ENCODE results near the gene VCP.
A peak's percentile ranks its signal among the peaks of the same experiment; 100 is the strongest.
"Not testable (repeated sequence)": the region's sequence is repeated elsewhere in the genome, so short reads cannot be mapped to it uniquely, and the experiment has no call there.

VCP gene

DNA sequence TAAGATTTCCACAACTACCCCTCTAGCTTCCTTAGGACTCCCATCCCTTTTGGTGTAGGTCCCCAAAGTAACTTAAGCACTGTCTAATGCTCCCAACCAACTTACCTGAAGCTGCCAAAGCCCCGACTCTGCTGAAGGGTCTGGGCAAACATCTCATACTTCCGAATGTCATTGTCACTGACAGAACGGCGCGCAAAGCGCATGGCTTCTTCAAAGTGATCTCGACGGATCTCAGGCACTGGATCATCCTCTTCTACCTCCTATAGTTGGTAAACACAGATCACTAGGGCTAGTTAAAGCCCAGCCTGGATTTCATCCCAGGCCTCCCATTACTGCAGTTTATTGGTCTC lies 15.2 kb downstream of the VCP start:
- DNase-seq: no peak

DNA sequence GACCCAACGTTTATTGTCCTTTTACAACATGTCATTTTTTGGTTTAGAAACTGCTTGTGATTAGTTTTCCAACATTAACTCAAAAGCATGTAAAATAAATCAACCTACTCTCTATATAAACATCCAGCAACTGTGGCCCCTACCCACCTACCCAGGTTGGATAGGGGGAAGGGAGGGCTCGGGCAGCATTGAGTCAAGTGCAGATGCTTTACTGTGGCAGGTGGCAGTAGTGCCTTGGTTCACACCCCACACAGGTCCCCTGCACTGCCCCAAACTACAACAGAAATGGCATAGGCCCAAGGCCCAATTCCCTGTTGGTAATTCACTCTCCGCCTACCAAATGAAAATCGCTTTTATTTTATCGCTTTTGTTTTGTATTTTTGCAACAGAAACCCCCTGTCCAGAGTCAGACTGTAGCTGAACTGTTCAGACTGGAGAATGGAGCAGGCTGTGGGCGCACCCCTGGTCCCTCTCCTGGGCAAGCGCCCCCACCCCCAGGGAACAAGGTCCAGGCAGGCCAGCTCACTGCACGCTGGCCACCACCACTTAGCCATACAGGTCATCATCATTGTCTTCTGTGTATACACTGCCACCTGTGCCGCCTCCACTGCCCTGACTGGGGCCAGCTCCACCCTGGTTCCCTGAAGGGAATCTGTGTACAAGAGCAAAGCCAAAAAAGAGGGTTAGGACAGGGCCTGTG lies 15.7 kb downstream of the VCP start:
- no peak for DNase-seq

DNA sequence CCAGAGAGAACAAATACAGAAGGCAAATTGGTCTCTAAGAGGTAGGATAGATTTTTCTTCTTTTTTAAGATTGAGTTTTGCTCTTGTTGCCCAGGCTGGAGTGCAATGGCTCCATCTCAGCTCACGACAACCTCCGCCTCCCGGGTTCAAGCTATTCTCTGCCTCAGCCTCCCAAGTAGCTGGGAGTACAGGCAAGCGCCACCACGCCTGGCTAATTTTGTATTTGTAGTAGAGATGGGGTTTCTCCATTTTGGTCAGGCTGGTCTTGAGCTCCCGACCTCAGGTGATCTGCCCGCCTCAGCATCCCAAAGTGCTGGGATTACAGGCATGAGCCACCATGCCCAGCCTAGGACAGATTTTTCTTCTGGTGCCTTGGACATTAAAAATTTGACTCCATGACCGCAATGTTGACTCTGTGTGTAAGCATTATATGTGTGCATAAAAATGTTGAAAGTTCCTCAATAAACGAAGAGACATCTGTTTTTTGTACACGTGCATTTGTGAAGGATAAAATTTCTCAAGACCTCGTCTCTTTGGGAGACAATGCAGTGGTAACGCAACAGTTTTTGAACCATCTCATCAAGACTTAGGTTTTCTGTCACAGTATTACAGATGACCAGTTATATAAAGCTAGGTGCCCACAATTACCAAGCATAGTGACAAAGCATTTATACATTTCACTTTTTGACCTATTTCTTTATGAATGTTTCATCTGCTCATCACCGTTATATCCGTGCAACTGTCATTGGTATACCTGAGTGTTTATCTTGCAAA lies 17.4 kb downstream of the VCP start:
- DNase-seq: no peak

DNA sequence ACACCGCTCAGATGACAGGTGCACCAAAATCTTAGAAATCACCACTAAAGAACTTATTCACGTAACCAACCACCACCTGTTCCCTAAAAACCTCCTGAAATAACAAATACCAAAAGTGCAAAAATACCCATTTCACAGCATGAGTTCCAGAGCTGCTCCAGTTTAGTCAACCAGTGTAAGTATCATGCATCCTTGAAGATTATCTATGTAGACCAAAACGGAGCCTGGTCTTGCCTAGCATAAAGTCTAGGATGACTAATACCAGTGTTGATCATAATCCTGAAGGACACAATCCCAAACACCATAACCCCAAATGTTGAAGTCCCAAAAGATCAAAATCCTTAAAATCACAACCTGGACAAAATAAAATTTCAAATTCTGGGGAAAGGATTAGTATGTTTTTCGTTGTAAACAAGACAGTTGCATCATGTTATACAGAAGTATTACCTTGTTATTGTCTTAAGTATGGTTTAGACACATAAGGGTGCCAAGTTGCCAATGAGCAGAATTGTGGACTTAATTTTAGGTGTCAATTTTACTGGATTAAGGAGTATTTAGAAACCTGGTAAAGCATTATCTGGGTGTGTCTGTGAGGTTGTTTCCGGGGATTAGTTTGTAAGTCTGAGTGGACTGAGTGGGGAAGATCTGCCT lies 18.1 kb downstream of the VCP start:
- DNase-seq: no peak

DNA sequence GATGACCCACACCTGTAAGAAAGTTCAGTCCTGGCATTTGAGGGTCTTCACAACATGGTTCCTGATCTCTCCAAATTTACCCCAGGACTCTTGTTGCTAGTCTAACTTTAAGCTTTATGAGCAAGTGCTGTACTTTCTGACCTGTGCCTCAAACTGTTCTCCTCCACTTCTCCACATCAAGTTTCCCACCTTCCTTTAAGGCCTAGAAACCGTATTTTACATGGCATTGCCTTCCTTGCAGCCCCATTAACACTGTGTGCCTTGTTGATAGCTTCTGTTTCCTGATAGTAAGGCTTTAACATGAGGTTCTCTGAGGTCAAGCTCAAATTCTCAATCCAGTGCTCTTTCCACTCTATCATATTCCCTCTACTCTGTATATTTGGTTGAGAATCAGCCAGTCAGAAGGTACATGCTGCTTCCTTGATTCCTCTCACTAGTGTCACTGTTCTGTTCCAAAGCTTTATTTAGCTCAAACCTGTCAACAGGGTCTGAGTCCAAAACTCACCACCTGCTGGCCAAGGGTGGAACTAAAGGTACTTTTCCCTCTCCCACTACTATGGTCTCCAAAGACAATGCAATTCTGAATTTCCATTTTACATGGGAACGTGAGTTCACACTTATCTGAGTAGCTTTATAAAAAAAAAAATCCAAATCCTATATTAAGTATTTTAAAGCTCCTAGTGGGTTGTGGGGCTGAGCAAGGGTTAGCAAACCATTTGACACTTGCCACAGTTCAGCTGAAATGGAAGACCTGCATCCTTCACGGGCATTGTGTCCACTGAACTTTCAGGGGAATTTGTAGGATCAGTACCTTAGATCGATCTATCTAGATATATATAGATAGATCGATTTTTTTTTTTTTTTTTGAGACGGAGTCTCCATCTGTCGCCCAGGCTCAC lies 21.1 kb downstream of the VCP start:
- DNase-seq: peak; percentile 56

DNA sequence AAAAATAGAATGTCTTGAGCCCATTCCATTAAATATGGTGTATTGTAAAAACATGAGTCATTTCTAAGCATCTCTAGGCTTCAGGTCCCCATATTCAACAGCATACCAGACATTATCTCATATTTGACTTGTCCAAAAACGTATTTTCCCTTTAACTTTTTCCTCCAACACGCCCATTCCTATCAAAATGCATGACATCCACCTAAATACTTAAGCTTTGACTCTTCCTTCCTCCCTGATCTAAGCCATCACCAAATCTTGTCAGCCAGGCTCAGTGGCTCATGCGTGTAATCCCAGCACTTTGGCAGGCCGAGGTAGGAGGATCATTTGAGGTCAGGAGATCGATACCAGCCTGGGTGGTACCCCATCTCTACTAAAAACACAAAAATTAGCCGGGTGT lies 23.9 kb downstream of the VCP start:
- no peak for DNase-seq

DNA sequence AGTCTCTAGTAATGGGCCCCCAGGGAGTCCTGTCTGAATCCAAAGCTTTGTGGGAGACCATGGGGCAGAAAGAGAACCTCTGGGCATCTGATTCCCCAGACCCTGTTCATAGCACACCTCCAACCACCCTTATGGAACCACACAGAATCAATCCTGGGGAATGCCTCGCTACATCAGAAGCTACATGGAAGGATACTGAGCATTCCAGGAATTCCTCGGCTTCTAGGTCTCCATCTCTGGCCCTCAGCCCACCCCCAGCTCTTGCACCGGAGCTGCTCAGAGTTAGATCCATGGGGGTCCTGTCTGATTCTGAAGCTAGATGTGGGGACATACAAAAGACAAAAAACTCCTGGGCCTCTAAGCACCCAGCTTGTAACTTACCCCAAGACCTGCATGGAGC lies 28.4 kb downstream of the VCP start:
- DNase-seq: no peak

DNA sequence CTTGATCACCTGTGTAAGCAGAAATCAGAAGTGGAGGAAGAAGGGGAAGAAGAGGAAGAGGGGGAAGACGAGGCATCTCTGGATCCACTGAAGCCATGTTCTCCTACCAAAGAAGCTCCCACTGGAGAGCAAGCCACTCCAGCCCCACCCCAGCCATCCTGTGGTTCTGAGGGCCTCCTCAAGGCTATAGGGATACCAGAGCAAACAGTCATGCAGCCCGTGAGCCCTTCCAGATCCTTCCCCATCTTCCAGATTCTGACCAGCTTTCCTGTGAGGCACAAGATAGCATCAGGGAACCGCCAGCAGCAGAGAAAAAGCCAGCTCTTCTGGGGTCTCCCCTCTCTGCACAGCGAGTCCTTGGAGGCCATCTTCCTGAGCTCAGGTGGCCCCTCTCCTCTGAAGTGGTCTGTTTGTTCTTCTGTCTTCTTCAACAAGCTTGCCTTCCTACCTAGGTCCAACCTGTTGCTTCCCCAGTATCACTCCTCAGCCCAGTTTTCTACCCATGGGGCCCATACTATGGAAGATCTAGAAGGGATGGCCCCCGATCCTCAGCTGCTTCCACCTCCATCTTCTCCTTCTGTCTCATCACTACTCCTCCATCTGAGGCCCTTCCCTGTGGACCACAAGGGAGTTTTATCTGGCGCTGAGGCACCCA lies 29.4 kb downstream of the VCP start:
- DNase-seq: no peak

DNA sequence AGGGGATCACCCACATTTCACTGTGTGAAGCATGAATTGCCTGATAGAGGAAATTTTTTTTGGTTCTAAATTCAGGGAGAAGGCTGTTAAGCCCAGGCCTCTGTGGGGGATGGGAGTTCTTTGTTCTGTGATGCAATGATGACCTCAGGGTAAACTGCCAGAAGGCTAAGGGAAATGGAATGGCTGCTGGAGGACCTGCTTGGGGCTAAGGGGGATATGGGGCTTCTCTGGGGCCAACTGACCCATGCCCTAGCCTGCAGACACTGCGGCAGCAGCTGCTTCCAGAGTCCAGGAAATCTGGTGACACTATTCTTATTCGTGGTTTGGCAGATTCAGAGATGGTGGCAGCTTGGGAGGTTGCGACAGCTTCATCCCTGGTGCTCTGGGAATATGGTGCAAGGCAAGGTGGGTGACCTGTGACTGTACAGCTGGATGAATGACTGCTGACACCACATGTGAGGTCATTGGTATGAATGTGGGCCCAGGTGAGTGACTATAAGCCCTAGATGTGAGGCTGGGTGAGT lies 30.3 kb downstream of the VCP start:
- no peak for DNase-seq

DNA sequence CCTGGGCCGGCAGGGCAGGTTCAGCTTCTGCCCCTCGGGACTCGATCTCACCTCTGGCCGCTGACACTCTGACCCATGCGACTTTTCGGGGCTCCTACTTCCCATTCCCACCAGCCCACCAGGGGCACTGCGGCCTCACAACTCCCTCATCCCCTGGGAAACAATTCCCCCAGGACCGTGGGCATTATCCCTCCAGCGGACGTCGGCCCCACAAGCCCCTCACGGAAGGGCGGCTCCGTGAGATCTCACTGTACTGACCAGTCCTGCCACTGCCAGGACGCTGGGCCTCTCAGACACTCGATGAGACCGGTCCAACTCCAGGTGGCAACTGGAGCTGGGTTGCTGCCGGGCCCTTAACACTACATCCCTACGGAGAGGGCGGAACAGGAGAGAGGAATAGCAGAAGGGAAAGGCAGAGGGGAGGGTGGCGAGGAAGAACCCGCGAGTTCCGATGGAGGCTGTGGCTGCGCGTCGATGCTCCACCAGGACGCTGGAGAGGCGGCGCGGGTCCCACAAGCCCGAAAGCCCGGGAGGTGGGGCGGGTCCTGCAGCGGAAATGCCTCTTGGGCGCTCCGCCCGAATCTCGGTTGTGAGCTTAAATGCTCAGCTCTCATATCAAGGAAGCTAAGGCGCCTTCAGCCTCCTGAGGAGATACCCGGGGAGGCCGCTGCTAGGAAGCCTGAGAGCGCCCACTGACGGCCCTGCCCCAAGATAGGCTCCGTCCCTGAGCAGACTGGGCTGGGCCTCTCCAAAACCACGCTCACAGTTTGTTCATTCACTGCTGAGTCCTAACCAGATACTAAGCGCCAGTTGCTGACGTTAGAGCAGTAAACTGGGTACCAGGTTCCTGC lies 36.3 kb downstream of the VCP start:
- peak; percentile 38 for DNase-seq

DNA sequence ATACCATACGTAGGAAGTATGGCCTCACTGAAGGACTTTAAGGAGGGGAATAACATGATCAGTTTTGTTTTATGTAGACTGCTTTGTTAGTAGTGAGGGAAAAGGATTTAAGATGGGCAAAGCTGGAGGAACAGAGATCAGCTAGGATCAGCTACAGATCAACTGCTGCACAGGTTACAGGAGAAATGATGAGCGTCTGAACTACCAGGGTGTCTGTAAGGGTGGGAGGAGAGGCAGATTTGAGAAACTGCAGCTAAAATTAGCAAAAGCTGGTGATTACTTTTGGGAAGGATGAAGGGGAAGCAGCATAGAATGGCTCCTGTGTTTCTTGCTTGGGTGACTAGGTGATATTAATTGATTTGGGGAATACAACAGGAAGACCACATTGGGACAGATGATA lies 39.3 kb downstream of the VCP start:
- DNase-seq: no peak

DNA sequence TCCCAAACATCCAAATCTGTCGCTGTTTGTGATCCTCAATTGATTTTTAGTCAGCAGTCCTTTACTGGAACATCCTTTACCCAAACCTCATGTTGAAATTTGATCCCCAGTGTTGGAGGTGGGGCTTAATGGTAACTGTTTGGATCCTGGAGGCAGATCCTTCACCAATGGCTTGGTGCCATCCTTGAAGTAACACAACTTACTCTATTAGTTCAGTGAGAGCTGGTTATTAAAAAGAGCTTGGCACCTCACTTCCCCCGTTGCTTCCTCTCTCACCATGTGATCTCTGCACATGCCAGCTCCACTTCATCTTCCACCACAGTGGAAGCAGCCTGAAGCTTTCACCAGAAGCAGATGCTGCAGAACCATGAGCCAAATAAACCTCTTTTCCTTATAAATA lies 42.6 kb downstream of the VCP start:
- no peak for DNase-seq

DNA sequence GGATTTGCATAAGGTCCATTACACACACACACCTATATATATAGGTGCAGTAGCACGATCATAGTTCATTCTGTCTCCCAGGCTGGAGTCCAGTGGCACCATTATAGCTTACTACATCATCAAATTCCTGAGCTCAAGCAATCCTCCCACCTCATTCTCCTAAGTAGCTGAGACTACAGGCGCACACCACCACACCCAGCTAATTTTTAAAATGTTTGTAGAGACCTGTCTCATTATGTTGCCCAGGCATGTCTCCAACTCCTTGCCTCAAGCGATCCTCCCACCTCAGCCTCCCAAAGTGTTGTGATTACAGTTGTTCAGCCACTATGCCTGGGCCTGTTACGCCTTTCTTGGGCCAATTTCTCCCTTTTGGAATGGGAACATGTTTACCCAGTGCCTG lies 43.2 kb downstream of the VCP start:
- DNase-seq: no peak

DNA sequence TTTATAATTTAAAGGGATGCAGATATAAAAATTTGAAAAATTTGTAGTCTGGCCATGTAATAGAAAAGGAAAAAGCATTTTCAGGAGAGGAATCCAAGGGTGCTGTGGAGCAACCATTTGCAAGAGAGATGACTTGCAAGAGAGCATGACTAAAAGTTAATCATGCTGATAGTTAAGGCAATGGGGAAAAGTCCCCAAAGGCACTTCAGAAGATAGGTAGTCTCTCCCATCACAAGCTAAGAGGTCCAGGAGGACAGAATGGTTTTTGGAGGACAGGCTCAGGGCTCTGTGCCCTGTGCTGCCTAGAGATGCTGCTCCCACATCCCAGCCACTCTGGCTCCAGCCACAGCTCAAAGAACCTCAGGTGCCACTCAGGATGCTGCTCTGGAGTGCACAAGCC lies 44.1 kb downstream of the VCP start:
- DNase-seq: no peak

DNA sequence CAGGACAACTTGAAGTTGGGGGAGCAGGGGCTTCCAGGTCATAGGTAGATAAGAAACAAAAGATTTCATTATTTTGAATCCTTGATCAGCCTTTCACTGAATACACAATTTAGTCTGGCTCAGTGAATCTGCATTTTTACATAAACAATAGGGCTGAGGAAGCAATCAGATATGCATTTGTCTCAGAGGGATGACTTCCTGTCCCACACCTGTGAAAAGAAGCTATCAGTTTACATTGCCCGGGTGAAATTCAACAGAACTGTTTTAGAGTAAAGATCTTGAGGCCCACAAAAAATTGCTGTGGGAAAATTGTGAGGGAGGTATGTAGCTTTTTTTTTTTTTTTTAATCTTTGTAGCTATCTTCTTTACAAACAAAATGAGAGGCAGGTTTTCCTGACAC lies 44.6 kb downstream of the VCP start:
- no peak for DNase-seq

DNA sequence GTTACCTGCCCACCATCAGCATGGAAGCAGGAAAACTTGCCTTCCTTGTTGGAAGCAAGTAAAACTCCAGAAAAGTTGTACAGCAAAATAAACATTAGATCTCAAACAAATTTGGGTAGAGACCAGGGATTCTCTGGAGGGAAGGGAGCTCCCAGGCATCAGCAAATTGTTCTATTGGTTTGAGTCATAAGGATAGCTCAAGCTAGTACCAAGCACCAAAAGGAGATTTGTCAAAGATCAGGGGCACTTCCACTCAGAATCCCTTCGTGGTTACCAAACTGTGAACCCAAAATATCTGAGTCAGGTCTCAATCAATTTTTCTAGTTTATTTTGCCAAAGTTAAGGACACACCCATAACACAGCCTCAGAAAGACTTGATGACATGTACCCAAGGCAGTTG lies 45.1 kb downstream of the VCP start:
- DNase-seq: no peak

DNA sequence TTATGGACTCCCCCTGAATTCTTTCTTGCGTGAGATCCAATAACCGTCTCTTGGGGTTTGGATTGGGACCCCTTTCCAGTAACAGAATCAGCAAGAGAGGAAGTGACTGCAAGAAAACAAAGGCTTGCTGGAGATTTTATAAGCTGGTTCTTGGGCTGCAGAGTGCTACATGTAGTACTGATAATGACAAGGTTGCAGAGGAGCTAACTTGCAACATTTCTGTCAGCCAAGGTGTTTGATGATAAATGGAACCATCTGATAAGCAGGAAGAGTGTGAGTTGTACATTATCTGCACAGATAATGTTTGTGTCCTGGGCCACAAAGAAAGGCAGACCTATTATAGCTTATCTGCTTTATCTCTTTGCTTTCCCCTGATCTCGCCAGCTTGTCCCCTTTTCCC lies 45.8 kb downstream of the VCP start:
- DNase-seq: no peak

DNA sequence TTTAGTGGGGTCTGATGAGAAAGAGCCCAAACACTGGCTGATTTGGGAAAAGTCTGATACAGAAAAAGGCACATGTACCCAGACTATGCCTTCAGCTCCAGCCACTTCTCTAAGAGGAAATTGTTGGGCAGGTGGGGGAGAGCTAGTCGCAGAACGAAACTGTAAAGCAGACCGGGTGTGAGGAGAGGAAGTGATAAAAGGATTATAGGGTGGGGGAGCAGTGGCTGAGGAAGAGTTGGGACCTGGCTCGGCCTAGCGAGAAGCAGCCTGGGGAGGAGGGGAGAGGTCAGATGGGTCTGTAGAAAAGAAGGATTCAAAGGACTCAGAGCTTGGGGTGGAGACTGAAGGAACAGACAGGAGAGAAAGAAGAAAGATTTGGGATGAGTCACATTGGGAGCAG lies 49.0 kb downstream of the VCP start:
- not testable (repeated sequence) for DNase-seq

DNA sequence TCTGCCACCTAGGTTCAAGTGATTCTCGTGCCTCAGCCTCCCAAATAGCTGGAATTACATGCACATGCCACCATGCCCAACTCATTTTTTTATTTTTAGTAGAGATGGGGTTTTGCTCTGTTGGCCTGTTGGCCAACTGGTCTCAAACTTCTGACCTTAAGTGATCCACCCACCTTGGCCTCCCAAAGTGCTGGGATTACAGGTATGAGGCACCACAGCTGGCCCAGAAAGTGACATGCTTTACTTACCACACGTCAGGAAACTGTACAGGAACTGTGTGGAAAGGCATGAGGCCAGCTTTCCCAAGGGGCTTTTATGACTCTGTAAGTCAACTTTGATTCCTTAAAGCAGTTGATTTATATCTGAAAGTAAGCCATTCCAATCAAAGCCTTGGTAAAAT lies 57.9 kb downstream of the VCP start:
- DNase-seq: no peak

DNA sequence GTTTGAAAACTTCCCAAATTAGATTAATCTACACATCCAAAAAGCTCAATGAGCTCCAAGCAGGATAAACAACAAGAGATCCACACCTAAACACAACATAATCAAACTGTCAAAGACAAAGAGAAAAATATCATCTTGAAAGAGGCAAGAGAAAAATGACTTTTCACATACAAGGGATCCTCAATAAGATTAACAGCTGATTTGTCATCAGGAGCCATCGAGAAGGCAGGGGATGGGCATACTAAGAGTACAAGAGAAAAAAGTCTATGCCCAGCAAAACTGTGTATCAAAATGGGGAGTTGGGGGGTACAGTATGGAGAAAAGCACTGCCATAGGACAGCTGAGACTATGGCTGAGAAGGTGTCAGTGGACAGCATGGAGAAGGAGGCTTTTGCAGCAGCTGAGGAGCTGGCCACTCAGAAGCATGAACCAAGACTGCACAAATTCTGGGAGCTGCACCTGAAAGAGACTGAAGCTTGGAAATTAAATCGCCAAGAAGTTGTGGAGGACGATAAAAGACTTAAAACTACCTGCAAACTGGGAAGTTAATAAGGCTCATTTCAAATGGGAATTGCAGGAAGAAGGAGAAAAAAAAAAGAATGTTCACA lies 62.0 kb downstream of the VCP start:
- no peak for DNase-seq
